ENCODE measurements around the gene XIRP2.

XIRP2 gene

DNA sequence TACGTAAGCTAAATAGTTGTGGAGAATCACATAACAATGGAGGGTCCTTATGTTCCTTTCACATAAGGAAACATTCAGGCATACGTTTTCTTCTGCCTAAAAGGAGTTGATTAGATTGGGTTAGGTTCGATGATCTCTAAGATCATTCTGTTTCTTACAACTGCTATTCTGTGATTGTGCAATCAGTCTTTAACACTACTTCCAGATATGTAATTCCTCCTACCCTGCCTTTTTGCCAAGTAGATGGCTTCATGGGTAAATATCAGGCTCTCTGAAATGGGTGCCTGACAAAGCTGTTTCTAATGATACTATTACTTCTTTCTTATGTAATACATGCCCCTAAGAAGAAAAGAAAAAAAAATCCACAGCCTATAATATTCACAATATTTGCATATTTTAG is 321.5 kb downstream of the XIRP2 start:
- TF ChIP-seq ZFX (IDR thresholded peaks at IDR 0.05; ENCODE audit: borderline replicate concordance): no peak
- TF ChIP-seq, protein P1, sequence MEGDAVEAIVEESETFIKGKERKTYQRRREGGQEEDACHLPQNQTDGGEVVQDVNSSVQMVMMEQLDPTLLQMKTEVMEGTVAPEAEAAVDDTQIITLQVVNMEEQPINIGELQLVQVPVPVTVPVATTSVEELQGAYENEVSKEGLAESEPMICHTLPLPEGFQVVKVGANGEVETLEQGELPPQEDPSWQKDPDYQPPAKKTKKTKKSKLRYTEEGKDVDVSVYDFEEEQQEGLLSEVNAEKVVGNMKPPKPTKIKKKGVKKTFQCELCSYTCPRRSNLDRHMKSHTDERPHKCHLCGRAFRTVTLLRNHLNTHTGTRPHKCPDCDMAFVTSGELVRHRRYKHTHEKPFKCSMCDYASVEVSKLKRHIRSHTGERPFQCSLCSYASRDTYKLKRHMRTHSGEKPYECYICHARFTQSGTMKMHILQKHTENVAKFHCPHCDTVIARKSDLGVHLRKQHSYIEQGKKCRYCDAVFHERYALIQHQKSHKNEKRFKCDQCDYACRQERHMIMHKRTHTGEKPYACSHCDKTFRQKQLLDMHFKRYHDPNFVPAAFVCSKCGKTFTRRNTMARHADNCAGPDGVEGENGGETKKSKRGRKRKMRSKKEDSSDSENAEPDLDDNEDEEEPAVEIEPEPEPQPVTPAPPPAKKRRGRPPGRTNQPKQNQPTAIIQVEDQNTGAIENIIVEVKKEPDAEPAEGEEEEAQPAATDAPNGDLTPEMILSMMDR (IDR thresholded peaks at IDR 0.05): no peak
- no peak overlapping the region for H3K27ac ChIP-seq

DNA sequence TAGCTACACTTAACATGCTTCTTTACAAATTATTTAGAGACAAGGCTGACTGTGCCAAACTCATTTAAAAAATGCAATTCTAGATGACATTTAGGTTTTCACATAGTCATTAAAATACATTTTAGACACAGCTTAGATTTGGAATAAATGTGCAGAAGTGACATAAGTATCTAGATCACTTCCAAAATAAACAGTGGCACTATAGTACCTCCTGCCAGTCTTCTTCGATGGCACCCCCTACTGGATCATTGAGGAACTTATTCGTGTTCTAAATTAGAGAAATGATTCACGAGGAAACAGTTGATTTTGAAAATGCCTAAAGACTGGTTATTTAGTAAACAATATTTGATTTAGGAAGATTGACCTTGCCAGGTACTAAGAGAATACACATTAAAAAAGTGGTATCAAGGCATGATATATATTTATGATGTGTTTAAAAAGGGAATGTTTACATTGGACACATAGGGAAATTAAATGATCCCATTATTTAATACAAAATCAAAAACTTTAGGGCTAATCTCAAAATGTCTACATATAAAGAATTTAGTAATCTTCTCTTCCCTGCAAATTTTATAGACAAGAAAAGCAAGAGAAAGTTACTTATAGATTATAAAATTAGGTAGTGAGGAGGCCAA is 323.9 kb downstream of the XIRP2 start:
- TF ChIP-seq, protein P1 (IDR thresholded peaks at IDR 0.05): peak; percentile 71
- TF ChIP-seq ZFX (IDR thresholded peaks at IDR 0.05; ENCODE audit: borderline replicate concordance): no peak
- no peak overlapping the region for H3K27ac ChIP-seq

DNA sequence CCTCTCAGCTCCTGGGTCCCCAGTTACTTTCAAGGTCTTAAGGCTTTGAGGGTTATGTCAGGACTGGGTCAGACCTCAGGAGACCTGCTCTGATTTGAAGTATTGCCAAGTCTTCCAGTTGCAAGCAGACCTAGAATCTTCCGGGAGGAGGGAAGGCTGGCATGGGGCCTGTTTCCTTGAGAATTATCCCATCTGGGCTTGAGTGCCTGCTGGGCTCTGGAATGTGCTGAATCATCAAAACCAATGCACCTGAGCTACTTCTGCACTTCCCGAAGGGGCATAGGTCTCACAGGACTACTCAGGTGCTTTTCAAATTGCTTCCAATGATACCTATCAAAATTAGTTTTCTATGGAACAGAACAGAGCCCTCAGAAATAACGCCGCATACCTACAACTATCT is 327.3 kb downstream of the XIRP2 start:
- no peak for TF ChIP-seq ZFX (IDR thresholded peaks at IDR 0.05; ENCODE audit: borderline replicate concordance)
- TF ChIP-seq, protein P1 (IDR thresholded peaks at IDR 0.05): no peak
- H3K27ac ChIP-seq: no peak overlapping the region

DNA sequence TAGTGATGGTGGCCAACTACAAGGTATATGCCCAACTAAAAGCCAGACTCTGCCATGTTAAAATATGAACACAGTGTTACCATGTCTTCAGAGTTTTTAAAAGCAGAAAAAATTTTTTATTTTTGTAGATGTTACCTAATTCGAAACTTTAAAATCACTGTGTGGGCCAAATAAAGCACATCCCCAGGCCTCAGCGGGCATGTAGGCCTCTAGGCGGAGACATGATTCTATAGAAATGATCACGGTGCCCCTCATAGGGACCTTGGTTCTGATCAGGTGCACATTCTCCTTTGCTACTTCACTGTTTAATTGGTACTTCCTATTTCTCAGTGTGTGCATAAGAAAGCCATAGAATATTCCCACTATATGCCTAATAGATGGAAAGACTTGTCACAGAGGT is 349.2 kb downstream of the XIRP2 start:
- H3K27ac ChIP-seq: no peak overlapping the region
- no peak for TF ChIP-seq ZFX (IDR thresholded peaks at IDR 0.05; ENCODE audit: borderline replicate concordance)
- TF ChIP-seq, protein P1 (IDR thresholded peaks at IDR 0.05): no peak

DNA sequence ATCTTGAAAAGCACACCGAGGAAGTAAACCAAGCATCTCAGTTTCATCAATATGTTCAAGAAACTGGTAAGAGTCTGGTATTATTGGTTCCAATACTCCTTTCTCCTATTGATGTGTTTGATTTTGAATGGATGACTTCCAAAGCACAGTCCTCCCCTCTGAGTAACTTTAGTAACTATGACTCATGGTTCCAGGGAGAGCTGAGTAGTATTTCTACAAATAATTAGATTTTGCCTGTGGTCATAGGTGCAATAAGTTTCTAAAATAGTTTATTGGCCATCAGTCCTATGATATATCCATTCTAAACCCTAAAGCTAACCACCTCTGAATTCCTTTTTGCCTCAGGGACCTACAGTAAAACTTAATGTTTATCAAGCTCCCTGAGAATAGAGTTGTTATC is 352.4 kb downstream of the XIRP2 start:
- H3K27ac ChIP-seq: no peak overlapping the region
- no peak for TF ChIP-seq ZFX (IDR thresholded peaks at IDR 0.05; ENCODE audit: borderline replicate concordance)
- TF ChIP-seq, protein P1 (IDR thresholded peaks at IDR 0.05): no peak

DNA sequence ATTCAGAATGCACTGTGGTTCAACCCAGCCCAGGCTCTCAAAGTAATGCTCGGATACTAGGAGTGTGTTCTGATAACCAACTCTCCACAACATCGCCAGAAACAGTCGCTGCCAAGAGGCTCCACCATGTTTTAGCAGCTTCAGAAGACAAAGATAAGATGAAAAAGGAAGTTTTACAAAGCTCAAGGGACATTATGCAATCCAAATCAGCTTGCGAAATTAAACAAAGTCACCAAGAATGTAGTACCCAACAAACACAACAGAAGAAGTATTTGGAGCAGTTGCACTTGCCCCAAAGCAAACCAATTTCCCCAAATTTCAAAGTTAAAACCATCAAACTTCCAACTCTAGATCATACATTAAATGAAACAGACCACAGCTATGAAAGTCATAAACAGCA is 360.9 kb downstream of the XIRP2 start:
- TF ChIP-seq, protein P1 (IDR thresholded peaks at IDR 0.05): no peak
- no peak for TF ChIP-seq ZFX (IDR thresholded peaks at IDR 0.05; ENCODE audit: borderline replicate concordance)
- H3K27ac ChIP-seq: no peak overlapping the region

DNA sequence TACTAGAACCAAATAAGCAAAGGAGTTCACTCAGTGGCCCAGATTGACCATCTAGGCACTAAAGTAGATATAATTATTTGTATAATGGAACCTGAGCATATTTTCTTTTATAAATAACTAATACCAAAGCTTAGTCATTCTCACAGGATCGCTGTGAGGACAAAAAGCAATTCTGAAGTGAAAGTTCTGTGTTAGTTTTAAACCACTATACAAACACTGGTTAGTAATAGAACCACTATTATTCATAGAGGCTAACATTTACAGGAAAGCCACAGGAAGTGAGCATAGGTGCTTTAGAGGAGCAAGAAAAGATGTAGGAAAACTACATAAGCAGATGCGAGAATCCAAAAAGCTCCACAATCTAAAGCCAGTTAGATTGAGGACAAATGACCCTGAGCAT is 364.7 kb downstream of the XIRP2 start:
- TF ChIP-seq ZFX (IDR thresholded peaks at IDR 0.05; ENCODE audit: borderline replicate concordance): no peak
- TF ChIP-seq, protein P1 (IDR thresholded peaks at IDR 0.05): no peak

More for the DNA sequence above, 364.7 kb downstream of the XIRP2 start:
- H3K27ac ChIP-seq: no peak overlapping the region
